NT2/D1 (cell line): ENCODE data around the gene USP9Y.

Experiments used
- SUZ12 ChIP-seq: IDR thresholded peaks from 2 replicates; pipeline ENCODE4 v1.6.1; 2011; ENCODE audit not compliant: insufficient read length, insufficient read depth; ENCODE audit errors: extremely low read depth
- YY1 ChIP-seq: IDR thresholded peaks from 2 replicates; pipeline ENCODE4 v1.6.1; 2011; ENCODE audit not compliant: insufficient read length, insufficient read depth
- ZNF274 ChIP-seq: IDR thresholded peaks from 2 replicates; pipeline ENCODE4 v1.6.1; 2011; ENCODE audit warnings: mild to moderate bottlenecking, low read depth, low read length

- TF ChIP-seq ZNF274 (no peak), YY1 (no peak), SUZ12 (no peak)
Measured at GRCh38 chrY:12651621-12652036, 49.4 kb upstream of the USP9Y start.
